Measurements from ENCODE around the gene COMMD1.

COMMD1 gene

GRCh38 chr2:61966087-61966727 is 60.7 kb downstream of the COMMD1 start:
- H3K4me3 ChIP-seq (replicated peaks in 1 of 2; ENCODE audit: low read depth in 2 of 2, low read length in 2 of 2), result no peak overlapping the region
- no peak for TF ChIP-seq CTCF (IDR thresholded peaks at IDR 0.05; ENCODE audit: low read depth, low read length)
- DNase-seq (ENCODE audit: low read depth in 2 of 2), result no peak

DNA sequence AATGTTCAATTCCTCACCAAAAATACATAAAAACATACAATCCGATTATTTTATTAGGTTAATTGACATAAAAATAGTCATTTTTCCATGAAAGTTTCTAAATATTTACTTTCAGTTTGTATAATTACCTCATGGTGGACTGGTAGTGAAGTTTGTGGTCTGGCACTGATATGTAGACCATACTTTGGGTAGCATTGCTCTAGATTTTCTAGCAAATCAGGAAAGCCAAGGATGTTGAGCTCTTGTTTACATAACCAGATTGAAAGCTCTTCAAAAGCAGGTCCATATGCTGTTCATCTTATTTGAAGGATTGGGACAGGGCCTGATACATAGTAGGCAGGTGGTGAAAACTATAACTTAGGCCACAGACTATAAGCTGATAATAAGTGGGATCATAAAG is 61.8 kb downstream of the COMMD1 start:
- DNase-seq (ENCODE audit: low read depth in 2 of 2), result peak in 1 of 2 donors; percentile 13
- no peak for TF ChIP-seq CTCF (IDR thresholded peaks at IDR 0.05; ENCODE audit: low read depth, low read length)
- no peak overlapping the region for H3K4me3 ChIP-seq (replicated peaks in 1 of 2; ENCODE audit: low read depth in 2 of 2, low read length in 2 of 2)

DNA sequence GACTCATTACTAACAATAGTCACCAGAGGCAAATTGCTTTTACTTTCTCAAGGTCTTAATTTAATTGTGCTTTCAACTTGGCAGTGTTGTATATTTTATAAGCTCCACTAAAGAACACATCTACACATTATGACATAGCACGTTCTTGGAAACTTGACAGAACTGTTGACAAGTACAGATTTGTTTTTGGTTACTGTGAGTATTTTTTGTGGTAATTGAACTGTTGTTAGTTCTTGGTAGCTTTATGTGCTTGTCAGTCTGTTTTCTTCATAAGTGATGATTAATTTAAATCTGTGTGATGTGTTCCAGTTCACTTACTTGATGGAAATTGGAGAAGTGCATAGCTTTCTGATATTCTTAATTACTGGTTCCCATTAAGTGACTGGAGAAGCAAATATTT is 63.9 kb downstream of the COMMD1 start:
- DNase-seq (ENCODE audit: low read depth in 2 of 2), result peak in 1 of 2 donors; percentile 45
- H3K4me3 ChIP-seq (replicated peaks in 1 of 2; ENCODE audit: low read depth in 2 of 2, low read length in 2 of 2), result no peak overlapping the region
- TF ChIP-seq CTCF (IDR thresholded peaks at IDR 0.05; ENCODE audit: low read depth, low read length), result no peak

- no peak for TF ChIP-seq CTCF (IDR thresholded peaks at IDR 0.05; ENCODE audit: low read depth, low read length)
- no peak for DNase-seq (ENCODE audit: low read depth in 2 of 2)
- no peak overlapping the region for H3K4me3 ChIP-seq (replicated peaks in 1 of 2; ENCODE audit: low read depth in 2 of 2, low read length in 2 of 2)
Observed at GRCh38 chr2:61970807-61971556, 65.5 kb downstream of the COMMD1 start.

DNA sequence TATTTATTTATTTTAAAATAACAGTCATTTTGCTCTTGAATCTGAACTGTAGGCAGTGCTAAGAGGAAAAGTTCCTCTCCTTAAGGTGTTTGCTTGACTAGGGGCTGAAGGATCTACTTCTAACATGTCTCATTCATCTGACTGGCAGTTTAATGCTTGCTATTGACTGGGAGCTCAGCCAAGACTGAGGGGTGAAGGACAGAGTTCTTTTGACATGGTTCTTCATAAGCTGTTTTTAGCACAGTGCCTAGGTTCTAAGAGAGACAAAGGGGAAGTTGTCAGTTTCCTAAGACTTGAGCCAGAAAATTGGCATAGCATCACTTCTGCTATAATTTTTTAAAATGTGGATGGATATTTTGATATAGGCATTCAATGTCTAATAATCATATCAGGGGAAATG is 73.0 kb downstream of the COMMD1 start:
- DNase-seq (ENCODE audit: low read depth in 2 of 2), result no peak
- TF ChIP-seq CTCF (IDR thresholded peaks at IDR 0.05; ENCODE audit: low read depth, low read length), result no peak

GRCh38 chr2:61980758-61981157 is 75.3 kb downstream of the COMMD1 start:
- TF ChIP-seq CTCF (IDR thresholded peaks at IDR 0.05; ENCODE audit: low read depth, low read length), result no peak
- no peak overlapping the region for H3K4me3 ChIP-seq (replicated peaks in 1 of 2; ENCODE audit: low read depth in 2 of 2, low read length in 2 of 2)
- no peak for DNase-seq (ENCODE audit: low read depth in 2 of 2)

More for the DNA sequence above, 73.0 kb downstream of the COMMD1 start:
- no peak overlapping the region for H3K4me3 ChIP-seq (replicated peaks in 1 of 2; ENCODE audit: low read depth in 2 of 2, low read length in 2 of 2)
